ENCODE data around the gene INPP5B. TPM values are rescaled to one million over a fixed set of nuclear protein-coding genes. Genes with fewer than 3 reads are reported as not detected.

The INPP5B gene
- total and polyA plus RNA-seq, 2 of the 13 experiments (the other 11 are each of a cell fraction or from before 2014, with no cell fraction given): 9.0 to 9.8 TPM

- no peak for TF ChIP-seq MEIS1 (CRISPR knock-in tag; IDR thresholded peaks at IDR 0.05; ENCODE audit: borderline replicate concordance)
- TF ChIP-seq REXO4 (CRISPR knock-in tag; IDR thresholded peaks at IDR 0.05; ENCODE audit: borderline replicate concordance): no peak
- TF ChIP-seq ZC3H13 (CRISPR knock-in tag; IDR thresholded peaks at IDR 0.05): no peak
- no peak for TF ChIP-seq RORA (CRISPR knock-in tag; IDR thresholded peaks at IDR 0.05)
- TF ChIP-seq ZFX (CRISPR knock-in tag; IDR thresholded peaks at IDR 0.05; ENCODE audit: low read depth): peak; percentile 78
- TF ChIP-seq POGK (CRISPR knock-in tag; conservative IDR thresholded peaks at IDR 0.05): no peak
- TF ChIP-seq HNRNPL (IDR thresholded peaks at IDR 0.05; ENCODE audit: low read depth, low read length): 0 out of 2 replicates have a peak, but pooled peaks have one; percentile 67
- peak; percentile 86 to 90 for TF ChIP-seq HMGXB4 (CRISPR knock-in tag; IDR thresholded peaks at IDR 0.05; ENCODE audit: borderline replicate concordance in 1 of 2, low read depth in 1 of 2)
- peak; percentile 96 for TF ChIP-seq MYC (CRISPR knock-in tag; IDR thresholded peaks at IDR 0.05; ENCODE audit: borderline replicate concordance)
- TF ChIP-seq CBX2 (IDR thresholded peaks at IDR 0.05; ENCODE audit: low read depth, low read length): no peak
- no peak for TF ChIP-seq CBX2 (CRISPR knock-in tag; IDR thresholded peaks at IDR 0.05; ENCODE audit: low read depth)
- no peak for TF ChIP-seq CEBPB (IDR thresholded peaks at IDR 0.05; ENCODE audit: borderline replicate concordance, low read depth, low read length)
- peak; percentile 81 for TF ChIP-seq POLR2AphosphoS5 (IDR thresholded peaks at IDR 0.05; ENCODE audit: low read depth, low read length)
- 0 out of 2 replicates have a peak, but pooled peaks have one; percentile 69 for TF ChIP-seq TMF1 (CRISPR knock-in tag; IDR thresholded peaks at IDR 0.05; ENCODE audit: low read depth)
- no peak for TF ChIP-seq ZNF484 (CRISPR knock-in tag; IDR thresholded peaks at IDR 0.05; ENCODE audit: borderline replicate concordance, low read depth)
- peak; percentile 65; the same call in 1 of the 2 replicates for TF ChIP-seq ZBTB39 (CRISPR knock-in tag; IDR thresholded peaks at IDR 0.05)
- no peak for TF ChIP-seq CCAR2 (optimal IDR thresholded peaks at IDR 0.05; ENCODE audit: low read depth, low read length)
- no peak for TF ChIP-seq ZNF10 (CRISPR knock-in tag; IDR thresholded peaks at IDR 0.05; ENCODE audit: borderline replicate concordance, low read depth)
- TF ChIP-seq NCOA2 (CRISPR knock-in tag; IDR thresholded peaks at IDR 0.05): no peak
- no peak for TF ChIP-seq ATF5 (CRISPR knock-in tag; IDR thresholded peaks at IDR 0.05; ENCODE audit: low read depth)
- TF ChIP-seq U2AF2 (IDR thresholded peaks at IDR 0.05; ENCODE audit: low read depth, low read length): 0 out of 2 replicates have a peak, but pooled peaks have one; percentile 24
- TF ChIP-seq ZNF136 (CRISPR knock-in tag; IDR thresholded peaks at IDR 0.05; ENCODE audit: low read depth): no peak
Observed at GRCh38 chr1:37859507-37860345, 87.1 kb downstream of the INPP5B start, which contains the start of gene MTF1 (continued).
